HEK293T (cell line): ENCODE measurements around the gene MICAL2.

ENCODE experiments used
- BHLHE40 ChIP-seq: fragments of 450-650 bp; IDR thresholded peaks from 2 replicates; pipeline ENCODE4 v1.6.1; 2016; ENCODE audit warnings: mild to moderate bottlenecking, moderate library complexity, borderline replicate concordance
- TARDBP ChIP-seq: fragments of 450-650 bp; IDR thresholded peaks from 2 replicates; pipeline ENCODE4 v1.6.1; 2016

- no peak for TF ChIP-seq BHLHE40
- TF ChIP-seq TARDBP = no peak
These were observed 71.9 kb downstream of the MICAL2 start for GRCh38 chr11:12182302-12182675.
